ENCODE measurements around the gene HSPB6.
A peak's percentile ranks its signal among the peaks of the same experiment; 100 is the strongest.
"Not testable (repeated sequence)": the region's sequence is repeated elsewhere in the genome, so short reads cannot be mapped to it uniquely, and the experiment has no call there.

The HSPB6 gene

GRCh38 chr19:35786299-35787160, 29.7 kb upstream of the HSPB6 start:
- peak; percentile 75 for DNase-seq (ENCODE audit: low spot score)

GRCh38 chr19:35785339-35785627, 28.5 kb upstream of the HSPB6 start:
- DNase-seq (ENCODE audit: low spot score) = no peak

- DNase-seq (ENCODE audit: low spot score) = no peak
Observed at GRCh38 chr19:35784503-35785338, 27.9 kb upstream of the HSPB6 start.

DNA sequence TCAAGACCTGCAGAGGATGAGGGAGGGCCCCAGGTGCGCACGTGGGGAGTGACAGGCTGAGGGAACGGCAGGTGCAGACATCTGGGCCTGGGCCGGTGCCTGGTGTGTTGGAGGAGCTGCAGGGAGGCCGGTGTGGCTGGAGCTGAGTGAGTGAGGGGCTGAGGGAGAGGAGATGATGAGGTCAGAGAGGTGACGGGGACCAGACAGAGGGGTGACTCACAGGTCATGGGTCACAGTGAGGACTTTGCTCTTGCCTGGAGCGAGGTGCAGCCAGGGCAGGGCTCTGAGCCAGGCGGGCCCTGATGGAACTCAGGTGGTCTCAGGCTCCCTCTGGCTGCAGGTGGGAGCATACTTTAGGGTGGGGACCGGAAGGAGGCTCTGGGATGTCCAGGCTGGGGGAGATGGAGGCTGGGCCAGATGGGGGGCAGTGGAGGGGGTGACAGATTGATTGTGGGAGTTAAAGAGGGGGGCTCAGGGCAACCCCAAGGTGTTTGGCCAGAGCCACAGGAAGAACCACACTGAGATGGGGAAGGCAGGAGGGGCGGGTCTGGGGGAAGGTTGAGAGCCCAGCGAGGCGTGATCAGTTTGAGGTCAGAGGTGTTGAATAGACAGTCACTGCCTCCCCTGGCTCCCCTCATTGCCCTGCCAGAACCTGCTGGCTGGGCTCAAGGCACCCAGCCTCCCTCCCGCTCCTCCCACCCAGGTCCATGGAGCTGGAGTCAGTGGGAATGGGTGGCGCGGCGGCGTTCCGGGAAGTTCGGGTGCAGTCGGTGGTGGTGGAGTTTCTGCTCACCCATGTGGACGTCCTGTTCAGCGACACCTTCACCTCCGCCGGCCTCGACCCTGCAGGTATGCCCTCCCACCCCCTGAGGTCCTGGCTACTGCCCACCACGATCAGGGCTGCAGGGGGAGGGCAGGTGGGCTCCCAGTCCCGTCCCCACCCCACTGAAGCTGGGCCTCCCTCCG, 26.9 kb upstream of the HSPB6 start:
- DNase-seq (ENCODE audit: low spot score) = no peak

- no peak for DNase-seq (ENCODE audit: low spot score)
Observed at GRCh38 chr19:35782589-35782988, 25.8 kb upstream of the HSPB6 start.

DNA sequence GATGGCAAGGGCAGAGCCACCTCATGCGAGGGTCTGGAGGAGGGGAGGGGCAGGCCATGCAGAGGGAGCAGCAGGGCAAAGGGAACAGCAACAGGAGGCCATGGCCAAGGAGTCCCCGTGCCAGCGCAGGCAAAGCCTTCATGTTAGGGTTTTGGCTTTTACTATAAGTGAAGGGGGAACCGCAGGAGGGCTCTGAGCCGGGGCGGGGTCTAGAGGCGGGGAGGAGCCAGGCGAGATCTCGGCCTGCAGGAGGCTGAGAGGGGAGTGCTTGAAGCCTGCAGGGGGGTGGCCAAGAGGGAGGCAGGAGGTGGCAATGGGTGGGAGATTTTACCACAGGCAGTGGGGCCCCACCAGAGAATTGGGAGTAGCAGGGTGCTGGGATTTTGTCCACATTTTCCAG, 24.8 kb upstream of the HSPB6 start:
- no peak for DNase-seq (ENCODE audit: low spot score)

DNA sequence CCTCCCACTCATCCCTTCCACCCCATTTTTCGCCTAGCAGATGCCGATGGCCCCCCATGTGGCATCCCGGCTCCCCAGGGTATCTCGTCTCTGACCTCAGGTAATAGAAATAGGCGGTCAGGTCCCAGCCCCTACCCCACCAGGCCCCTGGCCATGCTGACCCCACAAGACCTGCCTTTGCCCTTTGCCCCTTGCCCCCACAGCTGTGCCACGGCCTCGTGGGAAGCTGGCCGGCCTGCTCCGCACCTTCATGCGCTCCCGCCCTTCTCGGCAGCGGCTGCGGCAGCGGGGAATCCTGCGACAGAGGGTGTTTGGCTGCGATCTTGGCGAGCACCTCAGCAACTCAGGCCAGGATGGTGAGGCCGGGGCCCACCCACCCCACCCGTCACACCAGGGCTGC, 23.9 kb upstream of the HSPB6 start:
- DNase-seq (ENCODE audit: low spot score) = no peak

DNA sequence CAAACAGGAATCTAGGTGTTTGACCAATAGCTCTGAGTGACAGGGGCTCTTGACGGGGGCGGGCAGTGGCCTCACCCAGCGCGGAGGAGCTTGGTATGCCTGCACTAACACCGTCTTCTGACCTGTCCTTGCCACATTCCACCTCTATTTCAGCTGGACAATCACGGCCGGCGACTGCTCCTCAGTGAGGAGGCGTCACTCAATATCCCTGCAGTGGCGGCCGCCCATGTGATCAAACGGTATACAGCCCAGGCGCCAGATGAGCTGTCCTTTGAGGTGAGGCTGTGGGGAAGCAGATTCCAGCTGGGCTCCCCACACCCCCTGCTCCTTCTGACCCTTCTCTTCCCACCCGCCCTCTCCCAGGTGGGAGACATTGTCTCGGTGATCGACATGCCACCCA, 23.2 kb upstream of the HSPB6 start:
- no peak for DNase-seq (ENCODE audit: low spot score)

DNA sequence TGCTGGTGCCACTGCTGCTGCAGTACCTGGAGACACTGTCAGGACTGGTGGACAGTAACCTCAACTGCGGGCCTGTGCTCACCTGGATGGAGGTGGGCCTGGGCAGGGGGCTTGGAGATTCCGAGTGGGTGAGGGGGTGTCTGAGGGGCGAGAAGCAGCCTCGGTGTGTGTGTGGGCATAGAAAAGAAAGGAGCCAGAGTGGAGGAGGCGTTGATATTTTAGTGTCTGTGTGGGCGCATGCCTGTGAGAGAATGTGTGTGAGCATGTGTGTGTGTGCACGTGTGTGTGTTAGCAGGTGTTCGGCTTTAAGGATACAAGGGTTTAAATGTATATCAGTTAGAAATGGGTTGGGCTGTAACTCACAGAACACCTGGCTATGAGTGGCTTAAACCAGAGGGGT, 22.2 kb upstream of the HSPB6 start:
- no peak for DNase-seq (ENCODE audit: low spot score)

DNA sequence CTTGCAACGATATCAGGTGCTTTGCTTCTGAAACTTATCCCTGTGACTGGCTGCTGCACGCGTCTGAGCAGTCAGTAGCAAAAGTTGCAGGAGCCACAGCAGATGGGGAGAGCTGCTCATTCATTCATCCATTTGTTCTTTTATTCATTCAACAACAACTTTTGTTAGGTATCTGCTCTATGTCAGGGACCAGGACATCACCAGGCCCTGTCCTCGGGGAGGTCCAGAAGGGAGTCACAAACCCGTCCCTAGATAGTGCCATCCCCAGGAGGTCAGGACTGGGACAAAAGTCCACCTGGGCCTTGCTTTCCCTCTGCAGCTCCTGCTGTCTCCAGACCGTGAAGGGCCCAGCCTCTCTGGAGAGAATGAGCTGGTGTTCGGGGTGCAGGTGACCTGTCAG, 21.1 kb upstream of the HSPB6 start:
- no peak for DNase-seq (ENCODE audit: low spot score)

DNA sequence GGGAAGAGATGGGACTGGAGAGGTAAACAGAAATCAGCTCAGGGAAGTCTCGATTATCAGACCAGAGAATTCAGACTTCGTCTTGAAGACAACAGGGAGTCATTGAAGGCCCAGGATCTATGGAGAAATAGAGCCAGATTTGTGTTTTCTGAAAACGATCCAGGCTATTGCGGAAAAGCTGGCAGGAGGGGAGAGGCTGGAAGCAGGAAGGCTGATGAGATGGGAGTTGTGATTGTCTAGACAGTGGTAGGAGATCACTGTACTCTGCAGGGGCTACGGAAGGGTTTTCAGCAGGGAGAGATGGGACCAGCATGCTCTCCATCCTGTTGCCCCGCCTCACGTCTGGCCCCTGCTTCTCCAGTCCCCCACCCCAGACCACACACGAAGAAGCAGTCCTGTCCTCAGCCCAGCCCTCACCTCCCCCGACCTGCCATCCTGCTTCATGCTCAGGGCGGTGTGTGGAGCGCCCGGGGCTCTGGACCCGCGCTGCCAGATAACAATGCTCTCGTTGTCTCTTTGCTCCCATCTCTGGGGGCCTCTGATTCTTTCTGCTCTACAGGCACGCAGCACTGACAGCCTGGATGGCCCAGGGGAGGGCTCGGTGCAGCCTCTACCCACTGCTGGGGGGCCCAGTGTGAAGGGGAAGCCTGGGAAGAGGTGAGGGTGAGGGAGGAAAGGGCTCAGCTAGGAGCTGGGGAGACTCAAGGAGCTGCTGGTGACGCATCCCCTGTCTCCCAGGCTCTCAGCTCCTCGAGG, 20.4 kb upstream of the HSPB6 start:
- DNase-seq (ENCODE audit: low spot score) = no peak

DNA sequence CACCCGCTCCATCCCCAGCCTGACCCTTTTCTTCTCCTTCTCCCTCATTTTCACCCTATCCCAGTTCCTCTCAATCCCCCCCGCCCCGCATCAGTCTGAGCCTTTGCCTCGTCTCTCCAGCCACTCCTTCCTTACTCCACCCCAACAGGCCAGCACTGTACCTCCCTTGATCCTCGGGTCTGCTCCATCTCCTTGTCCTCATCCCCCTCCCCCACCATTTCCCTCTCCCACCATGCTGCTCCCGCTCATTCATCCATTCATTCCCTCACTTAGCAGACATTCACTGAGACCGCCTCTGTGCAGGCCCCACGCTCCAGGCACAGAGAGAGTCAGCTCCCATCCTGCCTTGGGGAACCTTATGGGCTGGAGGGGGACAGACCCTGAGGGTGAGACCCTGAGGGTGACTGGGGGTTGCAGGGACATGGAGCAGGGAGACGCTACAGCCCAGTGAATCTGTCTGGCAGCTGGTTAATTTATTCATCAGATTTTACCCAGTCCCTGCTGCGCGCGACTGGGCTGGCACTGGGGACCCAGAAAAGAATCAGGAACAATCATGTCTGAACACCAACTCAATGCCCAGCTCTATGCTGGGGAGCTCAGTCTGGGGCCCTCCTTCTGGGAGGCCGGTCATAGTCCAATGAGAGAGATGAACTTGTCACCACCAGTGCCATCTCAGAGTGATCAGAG, 19.4 kb upstream of the HSPB6 start:
- no peak for DNase-seq (ENCODE audit: low spot score)

DNA sequence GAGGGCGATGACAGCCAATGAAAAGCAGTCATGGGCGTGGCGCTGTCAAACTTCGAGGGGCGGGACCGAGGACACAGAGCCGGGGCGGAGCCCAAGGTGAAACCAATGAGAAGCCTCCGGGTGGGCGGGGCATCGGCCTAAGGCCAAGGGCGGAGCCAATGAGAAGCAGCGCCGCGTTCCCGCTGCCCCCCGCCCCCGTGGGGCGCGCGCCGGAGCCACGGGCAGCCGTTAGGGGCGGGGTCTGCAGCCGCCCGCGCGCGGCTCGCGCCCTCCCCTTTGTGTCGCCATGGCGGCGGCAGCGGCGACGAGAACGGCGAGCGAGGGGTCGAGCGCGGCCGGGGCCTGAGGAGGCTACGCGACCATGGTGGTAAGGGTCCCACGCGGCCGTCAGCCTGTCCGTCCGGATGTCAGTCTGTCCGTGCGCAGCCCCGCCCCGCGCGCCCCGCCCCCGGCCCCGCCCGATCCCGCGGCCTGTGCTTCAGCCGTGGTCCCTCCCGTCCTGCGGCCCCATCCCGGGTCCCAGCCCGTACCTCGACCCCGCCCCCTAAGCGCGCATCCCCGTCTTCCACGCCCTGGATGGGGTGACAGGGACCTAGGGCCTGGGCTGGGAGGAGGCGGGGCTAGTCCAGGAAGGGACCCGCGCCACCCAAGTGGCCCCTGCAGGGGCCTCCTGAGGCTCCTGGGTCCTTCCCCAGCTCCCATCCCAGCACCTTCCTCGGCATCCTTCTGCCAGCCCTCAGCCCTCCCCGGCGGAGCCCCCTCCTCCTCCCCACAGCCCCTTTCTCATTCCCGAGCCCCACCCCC, 18.7 kb upstream of the HSPB6 start, which contains the start of gene ARHGAP33:
Gene ARHGAP33, plus strand, starts transcription at position 267 of the 804 bp plus-strand sequence. Its CDS starts 95 bp downstream, at position 362.
- DNase-seq (ENCODE audit: low spot score) = peak; percentile 98

GRCh38 chr19:35775046-35775297, 18.1 kb upstream of the HSPB6 start:
- no peak for DNase-seq (ENCODE audit: low spot score)

- DNase-seq (ENCODE audit: low spot score) = no peak
Observed at GRCh38 chr19:35774274-35775045, 17.6 kb upstream of the HSPB6 start.

- no peak for DNase-seq (ENCODE audit: low spot score)
Observed at GRCh38 chr19:35773020-35773806, 16.4 kb upstream of the HSPB6 start.

DNA sequence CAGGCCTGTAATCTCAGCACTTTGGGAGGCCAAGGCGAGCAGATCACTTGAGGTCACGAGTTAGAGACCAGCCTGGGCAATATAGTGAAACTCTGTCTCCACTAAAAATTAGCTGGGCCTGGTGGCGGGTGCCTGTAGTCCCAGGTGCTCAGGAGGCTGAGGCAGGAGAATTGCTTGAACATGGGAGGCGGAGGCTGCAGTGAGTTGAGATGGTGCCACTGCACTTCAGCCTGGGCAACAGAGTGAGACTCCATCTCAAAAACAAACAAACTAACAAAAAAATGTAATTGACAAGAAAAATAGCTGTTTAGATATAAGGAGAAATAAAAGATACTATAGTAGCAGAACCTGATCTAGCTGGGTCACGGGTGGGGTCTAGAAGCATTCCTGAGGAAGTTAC, 15.5 kb upstream of the HSPB6 start:
- DNase-seq (ENCODE audit: low spot score) = not testable (repeated sequence)

DNA sequence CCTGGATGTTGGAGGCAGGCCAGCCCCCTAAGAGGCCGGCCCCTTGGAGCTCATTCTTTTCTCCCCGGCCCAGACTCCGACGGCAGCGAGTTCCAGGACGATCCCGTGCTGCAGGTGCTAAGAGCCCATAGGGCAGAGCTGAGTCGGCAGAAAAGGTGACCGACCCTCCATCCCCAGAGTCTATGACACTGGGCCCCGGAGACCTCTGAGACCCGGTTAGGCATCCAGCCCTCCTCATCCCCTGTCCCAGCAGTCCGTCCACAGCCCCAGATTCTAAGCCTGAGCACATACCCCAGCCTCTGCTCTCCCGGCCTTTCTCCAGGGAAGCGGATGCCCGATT, 11.2 kb upstream of the HSPB6 start:
- no peak for DNase-seq (ENCODE audit: low spot score)
